HG03280 (cell line): Measurements from ENCODE around the gene OGFOD1.
A peak's percentile ranks its signal among the peaks of the same experiment; 100 is the strongest.
"Not testable (repeated sequence)": the region's sequence is repeated elsewhere in the genome, so short reads cannot be mapped to it uniquely, and the experiment has no call there.

Experiments used
- ATAC-seq: cut with Tn5 transposase; IDR thresholded peaks from one replicate; pipeline ENCODE4 v1.9.1; 2021; ENCODE audit warnings: mild to moderate bottlenecking, moderate library complexity; ENCODE audit not compliant: unreplicated experiment

The OGFOD1 gene

GRCh38 chr16:56479469-56479868 is 28.1 kb downstream of the OGFOD1 start:
- ATAC-seq = no peak

- no peak for ATAC-seq
Observed at GRCh38 chr16:56480776-56481467, 29.6 kb downstream of the OGFOD1 start.

GRCh38 chr16:56481468-56482122 is 30.2 kb downstream of the OGFOD1 start:
- ATAC-seq = no peak

- no peak for ATAC-seq
Observed at GRCh38 chr16:56482683-56483236, 31.4 kb downstream of the OGFOD1 start.

- ATAC-seq = no peak
Observed at GRCh38 chr16:56483394-56483793, 32.0 kb downstream of the OGFOD1 start.

GRCh38 chr16:56488035-56488434 is 36.7 kb downstream of the OGFOD1 start:
- ATAC-seq = no peak

GRCh38 chr16:56488868-56489267 is 37.5 kb downstream of the OGFOD1 start:
- ATAC-seq = not testable (repeated sequence)

GRCh38 chr16:56491657-56492261 is 40.4 kb downstream of the OGFOD1 start:
- ATAC-seq = no peak

- no peak for ATAC-seq
Observed at GRCh38 chr16:56493126-56493525, 41.8 kb downstream of the OGFOD1 start.

- ATAC-seq = no peak
Observed at GRCh38 chr16:56493815-56494214, 42.5 kb downstream of the OGFOD1 start.

- no peak for ATAC-seq
Observed at GRCh38 chr16:56505181-56505580, 53.8 kb downstream of the OGFOD1 start.

GRCh38 chr16:56506941-56507340 is 55.6 kb downstream of the OGFOD1 start:
- ATAC-seq = no peak

- no peak for ATAC-seq
Observed at GRCh38 chr16:56510544-56510943, 59.2 kb downstream of the OGFOD1 start.

GRCh38 chr16:56512025-56512424 is 60.7 kb downstream of the OGFOD1 start:
- no peak for ATAC-seq

GRCh38 chr16:56513091-56513490 is 61.7 kb downstream of the OGFOD1 start:
- no peak for ATAC-seq

- no peak for ATAC-seq
Observed at GRCh38 chr16:56513972-56514371, 62.6 kb downstream of the OGFOD1 start.

GRCh38 chr16:56514845-56515244 is 63.5 kb downstream of the OGFOD1 start:
- no peak for ATAC-seq

GRCh38 chr16:56515665-56516064 is 64.3 kb downstream of the OGFOD1 start:
- ATAC-seq = no peak

- no peak for ATAC-seq
Observed at GRCh38 chr16:56517206-56517605, 65.9 kb downstream of the OGFOD1 start.

GRCh38 chr16:56518425-56518824 is 67.1 kb downstream of the OGFOD1 start:
- no peak for ATAC-seq

GRCh38 chr16:56519459-56520250 is 68.3 kb downstream of the OGFOD1 start, which contains the start of gene BBS2:
BBS2 (minus strand) TSS chr16:56520024; CDS start chr16:56519862, 162 bp downstream.
- peak; percentile 85 for ATAC-seq
